SHP77 (cell line): ENCODE data around the gene GNG13.
"Not testable (repeated sequence)": the region's sequence is repeated elsewhere in the genome, so short reads cannot be mapped to it uniquely, and the experiment has no call there.

ENCODE experiments used
- DNase-seq, 2 experiments: peaks; one replicate each; lab custom pipeline; 2025; lab: John Stamatoyannopoulos, UW

The GNG13 gene

GRCh38 chr16:761625-762513 lies 38.7 kb downstream of the GNG13 start:
- no peak for DNase-seq

- DNase-seq, result no peak
These were observed 39.8 kb downstream of the GNG13 start, which contains the start of gene MSLN for GRCh38 chr16:760545-761343. TSS of gene MSLN (plus strand) at chr16:760734. CDS start at chr16:762681, 1,947 bp downstream.

- DNase-seq, result no peak
These were observed 40.5 kb downstream of the GNG13 start for GRCh38 chr16:760065-760464.

- no peak for DNase-seq
These were observed 41.2 kb downstream of the GNG13 start for GRCh38 chr16:759110-759910.

- DNase-seq, result no peak
These were observed 44.1 kb downstream of the GNG13 start for GRCh38 chr16:756428-756827.

- no peak for DNase-seq
These were observed 45.9 kb downstream of the GNG13 start for GRCh38 chr16:754656-755055.

- DNase-seq, result not testable (repeated sequence)
These were observed 46.4 kb downstream of the GNG13 start for GRCh38 chr16:754121-754607.

- no peak for DNase-seq
These were observed 48.6 kb downstream of the GNG13 start for GRCh38 chr16:752007-752312.

GRCh38 chr16:751152-752006 lies 49.2 kb downstream of the GNG13 start:
- DNase-seq, result no peak

GRCh38 chr16:750485-750884 lies 50.0 kb downstream of the GNG13 start:
- DNase-seq, result no peak

GRCh38 chr16:749010-749409 lies 51.5 kb downstream of the GNG13 start:
- DNase-seq, result no peak
